Endothelial cell of umbilical vein (primary cell): ENCODE results near the gene ZC3H13. TPM values are rescaled to one million over a fixed set of nuclear protein-coding genes. Genes with fewer than 3 reads are reported as not detected.

Experiments used
- polyA plus RNA-seq, 4 experiments: library from polyadenylated mRNA; depleted of rRNA in 3 of 4; stranded (reverse) in 3 of 4; unstranded in 1 of 4; fragments of >200 nt; gene quantifications; 2 replicates each; pipeline versions ENCODE4 v1.2.1 to v1.2.3, GENCODE V29; 2011 to 2012; ENCODE audit warnings: missing spikeins in 1 of 4
- total RNA-seq: library from RNA; stranded (reverse); gene quantifications from 2 replicates; pipeline ENCODE4 v1.2.3, GENCODE V29; 2021

The ZC3H13 gene
- total and polyA plus RNA-seq, 2 donors (not counting 3 experiments of a cell fraction or from before 2014, with no cell fraction given) = 3.8 to 36.6 TPM

Other genes starting within 250 kb of the ZC3H13 start
- not detected in 2 replicates for gene SIAH3, start 201.0 kb downstream of the ZC3H13 start, total RNA-seq
- gene SIAH3, start 201.0 kb downstream of the ZC3H13 start, polyA plus RNA-seq = 0.02 and 0.03 TPM in 2 replicates
- gene CPB2, start 52.3 kb upstream of the ZC3H13 start, total RNA-seq = not detected in 2 replicates
- not detected in 2 replicates for gene CPB2, start 52.3 kb upstream of the ZC3H13 start, polyA plus RNA-seq
- 0.14 and 0.38 TPM in 2 replicates for gene LCP1, start 129.4 kb upstream of the ZC3H13 start, total RNA-seq
- gene LCP1, start 129.4 kb upstream of the ZC3H13 start, polyA plus RNA-seq = 0.08 and 0.18 TPM in 2 replicates
- gene LRRC63, start 159.2 kb upstream of the ZC3H13 start, total RNA-seq = not detected in 2 replicates
- gene LRRC63, start 159.2 kb upstream of the ZC3H13 start, polyA plus RNA-seq = 0.04 TPM in 1 of 2 replicates, not detected in the other